GM23248 (cell line): ENCODE results near the gene LTF. TPM values are rescaled to one million over a fixed set of nuclear protein-coding genes. Genes with fewer than 3 reads are reported as not detected.

ENCODE experiments used
- DNase-seq: peaks from one replicate; pipeline ENCODE4 v3.0.0-alpha.2; 2015
- H2AFZ ChIP-seq: fragments of 200-600 bp; sonication (generic); 2 replicates; pipeline ENCODE4 v1.6.1; 2016; ENCODE audit warnings: antibody characterized with exemption
- H3F3A ChIP-seq: fragments of 200-600 bp; sonication (generic); 2 replicates; pipeline ENCODE4 v1.6.1; 2016; ENCODE audit warnings: mild to moderate bottlenecking, antibody characterized with exemption, mixed run types; ENCODE audit not compliant: insufficient read depth
- H3K27ac ChIP-seq: fragments of 200-600 bp; sonication (generic); 2 replicates; pipeline ENCODE4 v1.5.1; 2016; ENCODE audit warnings: mild to moderate bottlenecking
- H3K27me3 ChIP-seq: fragments of 200-600 bp; sonication (generic); replicated peaks from 2 replicates; pipeline ENCODE4 v1.6.1; 2016; ENCODE audit warnings: mild to moderate bottlenecking; ENCODE audit not compliant: insufficient read depth
- H3K36me3 ChIP-seq: fragments of 200-600 bp; sonication (generic); 2 replicates; pipeline ENCODE4 v1.6.1; 2016; ENCODE audit warnings: low read depth, mild to moderate bottlenecking
- H3K4me1 ChIP-seq: fragments of 200-600 bp; sonication (generic); 2 replicates; pipeline ENCODE4 v1.6.1; 2016; ENCODE audit warnings: mild to moderate bottlenecking; ENCODE audit not compliant: insufficient read depth
- H3K4me2 ChIP-seq: fragments of 200-600 bp; sonication (generic); one replicate; pipeline ENCODE4 v1.6.1; 2016; ENCODE audit warnings: mild to moderate bottlenecking; ENCODE audit not compliant: unreplicated experiment
- H3K4me3 ChIP-seq: fragments of 200-600 bp; sonication (generic); 2 replicates; pipeline ENCODE4 v1.5.1; 2016; ENCODE audit warnings: mild to moderate bottlenecking
- H3K79me2 ChIP-seq: fragments of 200-600 bp; sonication (generic); 2 replicates; pipeline ENCODE4 v1.6.1; 2016; ENCODE audit warnings: mild to moderate bottlenecking; ENCODE audit not compliant: insufficient read depth
- H3K9ac ChIP-seq: fragments of 200-600 bp; sonication (generic); 2 replicates; pipeline ENCODE4 v1.6.1; 2016; ENCODE audit warnings: mild to moderate bottlenecking
- H3K9me2 ChIP-seq: fragments of 200-600 bp; sonication (generic); 2 replicates; pipeline ENCODE4 v1.6.1; 2016; ENCODE audit warnings: mixed run types, mild to moderate bottlenecking, moderate library complexity; ENCODE audit not compliant: insufficient read depth
- H3K9me3 ChIP-seq: fragments of 200-600 bp; sonication (generic); one replicate; pipeline ENCODE4 v1.6.1; 2017; ENCODE audit warnings: low read depth
- H4K20me1 ChIP-seq: fragments of 200-600 bp; sonication (generic); 2 replicates; pipeline ENCODE4 v1.6.0; 2016; ENCODE audit not compliant: insufficient read depth
- EZH2 ChIP-seq: fragments of 200-600 bp; sonication (generic); IDR thresholded peaks from 2 replicates; pipeline ENCODE4 v1.6.1; 2018; ENCODE audit warnings: antibody characterized with exemption, mild to moderate bottlenecking; ENCODE audit not compliant: insufficient read depth, poor library complexity, severe bottlenecking
- EZH2phosphoT487 ChIP-seq: fragments of 200-600 bp; sonication (generic); IDR thresholded peaks from 2 replicates; pipeline ENCODE4 v1.6.1; 2018; ENCODE audit warnings: antibody characterized with exemption, moderate library complexity, mild to moderate bottlenecking, low read depth; ENCODE audit not compliant: insufficient read depth
- WGBS, 2 experiments: methylation state at CpG; one replicate each; pipeline ENCODE4 v1.1.6; 2015 to 2017; ENCODE audit warnings: low lambda C conversion rate in 2 of 2, low coverage in 1 of 2; ENCODE audit errors: missing lambda C conversion rate in 2 of 2; 5-methylcytosine and 5-hydroxymethylcytosine counted together
- in situ Hi-C: fragments of 300-500 bp; cut with MboI; formaldehyde crosslinking; loops from 2 replicates; pipeline ENCODE4 v1.15.0; 2020
- polyA plus RNA-seq: library from polyadenylated mRNA; unstranded; fragments of >200 nt; fragmentation: Nextera tagmentation; extraction: Ambion mirVana; gene quantifications from 2 replicates; pipeline ENCODE4 v1.2.1, GENCODE V29; 2016
- total RNA-seq: library from RNA; depleted of rRNA; stranded (reverse); fragments of >200 nt; shearing (Covaris generic); gene quantifications from 2 replicates; pipeline ENCODE4 v1.2.3, GENCODE V29; 2014

LTF gene
- total and polyA plus RNA-seq, 2 experiments from 2014 or later, result not detected

GRCh38 chr3:46479021-46479420, 14.3 kb upstream of the LTF start:
- Histone ChIP-seq H2AFZ (no peak overlapping the region), H3K4me2 (no peak overlapping the region), H3K9me3 (no peaks in the 10 kb centered on the region), H3K27ac (no peak overlapping the region), H3K79me2 (no peaks in the 10 kb centered on the region), H3K9me2 (no peaks in the 10 kb centered on the region), H3K9ac (no peak overlapping the region), H3K4me3 (no peak overlapping the region), H3K36me3 (no peaks in the 10 kb centered on the region), H3K4me1 (peaks cover 9% of the 10 kb centered on the region), H3K27me3 (peaks cover 36% of the 10 kb centered on the region), H4K20me1 (no peaks in the 10 kb centered on the region), H3F3A (peaks cover 4% of the 10 kb centered on the region; the same call in 1 of the 2 replicates)
- 79 to 84% methylated on average over 5 of the region's 5 CpGs for WGBS, 2 experiments
- TF ChIP-seq EZH2phosphoT487 (no peak), EZH2 (no peak)
- DNase-seq, result no peak
- in situ Hi-C loops, result no loop called here

DNA sequence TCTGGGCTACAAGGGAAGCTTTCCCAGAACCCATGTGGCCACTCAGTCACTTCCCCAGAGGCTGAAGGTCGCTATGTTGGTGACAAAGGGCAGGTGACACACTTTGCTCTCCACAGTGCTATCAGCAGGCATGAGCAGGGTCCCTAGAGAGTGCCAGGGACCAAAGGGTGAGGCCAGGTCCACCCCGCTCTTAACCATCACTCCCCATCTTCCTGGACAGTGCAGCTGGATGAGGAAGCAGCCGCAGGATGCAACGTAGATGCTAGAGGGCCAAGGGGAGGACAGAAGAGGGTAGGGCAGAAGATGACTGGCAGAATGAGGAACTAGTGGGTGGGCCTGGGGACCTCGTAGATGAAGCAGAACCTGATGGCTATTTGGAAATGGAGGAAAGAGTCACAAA, 13.6 kb upstream of the LTF start:
- Histone ChIP-seq H3F3A (peaks cover 3% of the 10 kb centered on the region; the same call in 1 of the 2 replicates), H3K36me3 (no peaks in the 10 kb centered on the region), H4K20me1 (no peaks in the 10 kb centered on the region), H3K27me3 (peaks cover 37% of the 10 kb centered on the region), H3K4me3 (no peak overlapping the region), H3K9me2 (no peaks in the 10 kb centered on the region), H3K4me1 (peaks cover 9% of the 10 kb centered on the region), H3K4me2 (no peak overlapping the region), H3K9me3 (no peaks in the 10 kb centered on the region), H3K27ac (no peak overlapping the region), H2AFZ (no peak overlapping the region), H3K79me2 (no peaks in the 10 kb centered on the region), H3K9ac (no peak overlapping the region)
- in situ Hi-C loops, result no loop called here
- TF ChIP-seq EZH2phosphoT487 (no peak), EZH2 (no peak)
- no peak for DNase-seq
- 62 to 70% methylated on average over 5 of the region's 5 CpGs for WGBS, 2 experiments

DNA sequence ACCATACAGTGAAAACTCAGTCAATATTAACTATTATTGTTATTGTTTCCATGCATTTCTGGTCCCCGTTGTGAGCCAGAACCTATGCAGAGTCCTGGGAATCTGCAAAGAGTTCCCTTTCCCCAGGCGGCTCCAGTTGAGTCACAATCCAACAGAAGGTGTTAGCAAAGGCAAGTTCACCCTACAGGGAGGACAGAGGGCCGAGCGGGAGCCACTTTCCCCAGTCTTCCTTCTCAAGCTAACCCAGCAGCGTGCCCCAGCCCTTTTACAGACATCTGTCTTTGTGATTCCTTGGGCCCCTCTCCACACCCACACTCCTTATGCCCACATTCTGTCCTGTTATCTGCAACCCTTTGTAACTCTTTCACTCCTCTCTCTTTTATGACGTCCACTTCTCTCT, 13.1 kb upstream of the LTF start:
- Histone ChIP-seq H3K4me3 (no peak overlapping the region), H3K79me2 (no peaks in the 10 kb centered on the region), H3K27me3 (peaks cover 37% of the 10 kb centered on the region), H2AFZ (no peak overlapping the region), H3K27ac (no peak overlapping the region), H3K4me1 (peaks cover 9% of the 10 kb centered on the region), H3K9ac (no peak overlapping the region), H3K4me2 (no peak overlapping the region), H3K36me3 (no peaks in the 10 kb centered on the region), H3K9me3 (no peaks in the 10 kb centered on the region), H4K20me1 (no peaks in the 10 kb centered on the region), H3F3A (no peaks in the 10 kb centered on the region), H3K9me2 (no peaks in the 10 kb centered on the region)
- in situ Hi-C loops, result no loop called here
- WGBS, 2 experiments, result 45 to 49% methylated on average over 6 of the region's 6 CpGs
- no peak for DNase-seq
- TF ChIP-seq EZH2 (no peak), EZH2phosphoT487 (no peak)

- H4K20me1 ChIP-seq, result no peaks in the 10 kb centered on the region
- WGBS, 2 experiments, result 25 to 30% methylated on average over 4 of the region's 4 CpGs
- no peaks in the 10 kb centered on the region for H3K9me2 ChIP-seq
- no peak overlapping the region for H3K4me2 ChIP-seq
- no peak overlapping the region for H3K27ac ChIP-seq
- no peak for TF ChIP-seq EZH2phosphoT487
- no peak for TF ChIP-seq EZH2
- H3K27me3 ChIP-seq, result peaks cover 37% of the 10 kb centered on the region
- no peaks in the 10 kb centered on the region for H3K79me2 ChIP-seq
- peaks cover 6% of the 10 kb centered on the region; the same call in 1 of the 2 replicates for H3K4me1 ChIP-seq
- in situ Hi-C loops, result no loop called here
- no peak overlapping the region for H3K9ac ChIP-seq
- H3K9me3 ChIP-seq, result no peaks in the 10 kb centered on the region
- no peak for DNase-seq
- no peaks in the 10 kb centered on the region for H3K36me3 ChIP-seq
- no peak overlapping the region for H3K4me3 ChIP-seq
- no peak overlapping the region for H2AFZ ChIP-seq
- H3F3A ChIP-seq, result no peaks in the 10 kb centered on the region
These were observed 12.4 kb upstream of the LTF start for GRCh38 chr3:46477145-46477544.

DNA sequence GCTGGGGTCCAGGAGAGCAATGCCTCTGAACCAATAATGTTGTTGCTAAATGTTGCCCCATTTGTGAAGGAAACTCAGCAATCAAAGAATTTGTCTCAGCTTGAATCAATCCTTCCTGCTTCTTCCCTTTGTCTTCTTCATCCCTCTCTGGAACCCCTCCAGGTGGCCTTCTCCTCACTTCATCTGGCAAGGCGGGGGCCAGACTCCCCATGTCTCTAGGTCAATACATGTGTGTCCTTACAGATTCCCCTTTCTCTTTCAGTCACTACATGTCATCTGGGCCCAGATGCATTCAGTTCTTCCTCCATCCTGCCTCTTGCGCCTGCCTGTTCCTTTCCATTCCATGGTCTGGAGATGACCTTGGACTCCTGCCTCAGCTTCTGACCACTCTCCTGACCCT, 8.0 kb upstream of the LTF start:
- Histone ChIP-seq H3K4me1 (no peaks in the 10 kb centered on the region), H3K9ac (no peak overlapping the region), H3K4me3 (no peak overlapping the region), H3K4me2 (no peak overlapping the region), H3F3A (no peaks in the 10 kb centered on the region), H3K27ac (no peak overlapping the region), H3K27me3 (peaks cover 22% of the 10 kb centered on the region), H3K9me2 (no peaks in the 10 kb centered on the region), H3K36me3 (no peaks in the 10 kb centered on the region), H3K9me3 (no peaks in the 10 kb centered on the region), H4K20me1 (no peaks in the 10 kb centered on the region), H3K79me2 (no peaks in the 10 kb centered on the region), H2AFZ (no peak overlapping the region)
- no peak for DNase-seq
- WGBS, 2 experiments, result 52 to 64% methylated on average over 2 of the region's 2 CpGs
- TF ChIP-seq EZH2 (no peak), EZH2phosphoT487 (no peak)
- in situ Hi-C loops, result no loop called here
